ENCODE data around the gene AQP1.

The AQP1 gene
- long read RNA-seq, donor 1, transcript AQP1-201 (4 exons, 2,913 nt): major isoform, 63 of 63 reads
- long read RNA-seq, donor 1, partial matches to known transcripts: 0 of 63 reads
- long read RNA-seq, donor 1, other reads (novel, unspliced or antisense): 0 of 63 reads
- long read RNA-seq, donor 2, transcript AQP1-201 (4 exons, 2,913 nt): major isoform, 44 of 108 reads
- long read RNA-seq, donor 2, partial matches to known transcripts: 64 of 108 reads
- long read RNA-seq, donor 2, other reads (novel, unspliced or antisense): 0 of 108 reads
- long read RNA-seq, donor 3, transcript AQP1-201 (4 exons, 2,913 nt): major isoform, 40 of 41 reads
- long read RNA-seq, donor 3, partial matches to known transcripts: 0 of 41 reads
- long read RNA-seq, donor 3, other reads (novel, unspliced or antisense): 0 of 41 reads
- long read RNA-seq, donor 4, transcript AQP1-201 (4 exons, 2,913 nt): major isoform, 29 of 29 reads
- long read RNA-seq, donor 4, partial matches to known transcripts: 0 of 29 reads
- long read RNA-seq, donor 4, other reads (novel, unspliced or antisense): 0 of 29 reads
- long read RNA-seq, donor 5, transcript AQP1-201 (4 exons, 2,913 nt): major isoform, 49 of 49 reads
- long read RNA-seq, donor 5, partial matches to known transcripts: 0 of 49 reads
- long read RNA-seq, donor 5, other reads (novel, unspliced or antisense): 0 of 49 reads
- long read RNA-seq, donor 6, transcript AQP1-201 (4 exons, 2,913 nt): major isoform, 51 of 51 reads
- long read RNA-seq, donor 6, partial matches to known transcripts: 0 of 51 reads
- long read RNA-seq, donor 6, other reads (novel, unspliced or antisense): 0 of 51 reads
- long read RNA-seq, donor 7, transcript AQP1-201 (4 exons, 2,913 nt): major isoform, 50 of 50 reads
- long read RNA-seq, donor 7, partial matches to known transcripts: 0 of 50 reads
- long read RNA-seq, donor 7, other reads (novel, unspliced or antisense): 0 of 50 reads
- long read RNA-seq, donor 8, transcript AQP1-201 (4 exons, 2,913 nt): major isoform, 58 of 59 reads
- long read RNA-seq, donor 8, partial matches to known transcripts: 0 of 59 reads
- long read RNA-seq, donor 8, other reads (novel, unspliced or antisense): 0 of 59 reads

DNA sequence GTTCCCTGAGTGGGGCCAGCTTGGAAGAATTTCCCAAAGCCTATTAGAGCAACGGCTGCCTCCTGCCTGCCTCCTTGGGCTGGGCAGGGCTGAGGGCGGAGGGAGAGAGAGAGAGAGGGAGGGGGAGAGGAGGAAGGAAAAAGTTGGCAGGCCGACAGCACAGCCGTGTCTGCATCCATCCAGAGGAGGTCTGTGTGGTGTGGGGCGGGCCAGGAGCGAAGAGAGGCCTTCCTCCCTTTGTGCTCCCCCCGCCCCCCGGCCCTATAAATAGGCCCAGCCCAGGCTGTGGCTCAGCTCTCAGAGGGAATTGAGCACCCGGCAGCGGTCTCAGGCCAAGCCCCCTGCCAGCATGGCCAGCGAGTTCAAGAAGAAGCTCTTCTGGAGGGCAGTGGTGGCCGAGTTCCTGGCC lies at the start of gene AQP1:
Gene AQP1 (plus strand): TSS at position 293 of the 409 bp plus-strand sequence. CDS start 57 bp downstream, at position 350.
- DNase-seq: no peak

GRCh38 chr7:30862995-30863705 lies 48.5 kb upstream of the AQP1 start:
- DNase-seq: no peak

GRCh38 chr7:30863706-30864035 lies 48.0 kb upstream of the AQP1 start:
- no peak for DNase-seq

DNA sequence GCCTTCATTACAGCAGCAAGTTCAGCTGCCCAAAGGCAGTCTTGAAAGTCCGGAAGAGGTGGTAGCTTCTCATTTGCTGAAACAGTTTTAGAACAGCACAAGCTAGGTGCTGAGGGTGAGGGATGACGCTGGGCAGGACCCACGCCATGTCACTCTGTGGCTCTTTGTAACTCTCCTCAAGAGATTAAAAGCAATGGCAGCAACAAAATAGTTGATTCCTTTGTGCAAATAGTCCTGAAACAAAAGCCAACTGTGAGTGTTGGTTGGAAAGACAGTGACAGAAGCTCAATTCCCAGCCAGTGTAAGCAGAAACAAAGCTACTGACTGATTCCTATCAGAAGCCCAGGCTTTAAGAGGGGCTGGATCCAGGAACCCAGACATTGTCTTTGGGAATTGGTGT lies 47.6 kb upstream of the AQP1 start:
- no peak for DNase-seq

DNA sequence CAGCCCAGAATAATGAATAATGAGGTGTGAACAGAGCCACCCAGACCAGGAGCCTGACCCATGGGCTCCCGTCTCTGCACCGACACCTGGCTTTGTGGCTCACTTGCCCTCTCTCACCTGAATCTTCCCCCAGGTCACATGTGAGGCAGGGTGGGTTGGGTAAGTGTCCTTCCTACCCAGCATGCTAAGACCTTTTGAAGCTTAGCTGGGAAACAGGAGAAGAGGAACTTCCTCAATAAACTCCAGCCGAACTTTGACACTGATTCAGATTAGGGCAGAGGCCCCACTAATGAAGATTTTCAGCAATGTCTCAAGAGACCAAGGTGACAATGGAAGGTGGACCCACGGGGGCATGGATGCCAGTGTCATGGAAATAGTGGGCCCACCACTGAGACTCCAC lies 46.6 kb upstream of the AQP1 start:
- DNase-seq: no peak

DNA sequence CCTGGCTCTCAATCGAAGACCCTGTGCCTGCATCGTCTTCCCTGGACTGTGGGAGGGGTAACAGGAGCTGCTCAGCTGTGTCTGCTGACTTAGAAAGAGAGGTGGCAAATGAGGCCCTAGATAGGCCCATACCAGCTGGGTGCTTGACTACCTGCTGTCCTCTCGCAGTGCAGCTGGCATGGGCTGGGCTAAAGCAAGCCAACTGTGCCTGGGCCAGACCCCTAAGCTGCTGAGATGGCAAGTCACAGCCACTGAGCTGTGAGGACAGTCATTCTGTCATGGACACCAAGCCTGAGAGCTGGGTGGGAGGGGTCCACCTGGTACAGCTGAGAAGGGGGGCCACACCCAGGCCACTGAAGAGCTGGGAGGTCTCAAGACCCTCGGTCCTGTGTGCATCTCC lies 45.8 kb upstream of the AQP1 start:
- no peak for DNase-seq

DNA sequence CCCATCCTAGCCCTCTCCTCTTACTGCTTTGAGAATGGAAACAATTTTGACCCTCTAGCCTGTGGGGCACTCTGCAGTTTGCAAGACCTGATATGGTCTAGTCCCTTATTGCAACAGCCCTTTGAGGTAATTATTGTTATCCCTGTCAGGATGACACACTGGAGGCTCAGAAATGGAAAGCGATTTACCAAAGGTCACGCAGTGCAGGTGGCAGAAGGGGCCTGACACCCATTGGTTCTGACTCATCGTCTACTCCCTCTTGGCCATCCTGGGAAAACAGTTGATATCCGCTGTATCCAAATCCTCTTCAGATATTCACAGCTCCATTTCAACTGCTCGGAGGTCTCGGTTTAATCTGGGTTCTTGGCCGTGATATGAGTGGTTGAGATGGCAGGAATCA lies 44.7 kb upstream of the AQP1 start:
- DNase-seq: no peak

DNA sequence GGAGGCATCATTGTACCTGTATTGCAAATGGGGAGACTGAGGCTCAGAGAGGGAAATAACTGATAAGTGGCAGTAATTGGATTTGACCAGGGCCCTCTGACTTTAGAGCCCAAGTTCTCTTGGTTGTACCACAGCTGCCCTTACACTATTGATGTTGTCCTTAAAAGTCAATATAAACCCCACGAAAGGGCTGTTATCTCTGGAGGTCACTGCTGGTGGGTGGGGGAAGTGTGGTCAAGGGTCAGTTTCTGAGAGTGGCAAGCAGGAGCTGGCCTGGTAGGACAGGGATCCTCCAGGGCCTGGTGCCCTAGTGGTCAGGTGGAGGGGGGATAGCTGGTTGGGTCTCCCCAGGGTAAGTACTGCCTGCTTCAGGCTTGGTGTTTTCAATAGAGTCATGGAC lies 44.2 kb upstream of the AQP1 start:
- no peak for DNase-seq

DNA sequence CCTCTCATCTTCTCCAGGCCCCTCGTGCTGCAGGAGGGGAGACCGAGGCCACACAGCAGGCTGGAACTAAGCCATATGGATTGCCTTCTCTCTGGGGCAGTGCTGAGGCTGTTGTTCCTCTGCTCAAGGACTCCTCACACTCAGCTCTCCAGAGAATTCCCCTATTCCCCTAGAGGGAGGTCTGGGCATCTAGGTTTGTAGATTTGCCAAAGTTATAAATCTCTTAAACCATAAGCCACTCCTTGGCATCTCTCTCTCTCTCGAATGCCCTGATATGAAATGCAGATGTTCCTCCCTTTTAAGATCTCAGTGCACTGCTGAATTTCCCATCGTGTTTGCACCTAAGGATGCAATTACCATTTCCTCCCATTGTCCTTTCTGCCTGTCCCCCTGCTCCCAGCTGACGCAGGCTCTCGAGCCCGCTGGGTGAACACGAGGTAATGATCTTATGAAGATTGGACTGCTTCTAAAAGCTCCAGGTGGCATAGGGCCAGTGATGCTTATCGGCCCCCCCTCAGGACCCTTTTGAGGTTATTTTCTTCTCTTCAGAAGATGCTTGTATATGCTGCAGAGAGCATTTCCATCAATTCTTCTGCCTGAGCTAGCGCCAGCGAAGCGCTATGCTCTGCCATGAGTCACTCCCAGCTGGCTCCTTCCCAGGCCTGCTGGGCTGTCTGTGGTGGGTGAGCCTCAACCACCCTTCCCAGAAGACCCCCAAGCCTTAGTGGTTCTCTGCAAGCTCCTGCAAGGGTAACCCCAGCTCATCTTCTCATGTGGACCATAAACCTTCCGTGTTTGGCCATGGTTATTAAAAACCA lies 41.6 kb upstream of the AQP1 start:
- no peak for DNase-seq

- no peak for DNase-seq
Measured at GRCh38 chr7:30870821-30871518, 40.7 kb upstream of the AQP1 start.

DNA sequence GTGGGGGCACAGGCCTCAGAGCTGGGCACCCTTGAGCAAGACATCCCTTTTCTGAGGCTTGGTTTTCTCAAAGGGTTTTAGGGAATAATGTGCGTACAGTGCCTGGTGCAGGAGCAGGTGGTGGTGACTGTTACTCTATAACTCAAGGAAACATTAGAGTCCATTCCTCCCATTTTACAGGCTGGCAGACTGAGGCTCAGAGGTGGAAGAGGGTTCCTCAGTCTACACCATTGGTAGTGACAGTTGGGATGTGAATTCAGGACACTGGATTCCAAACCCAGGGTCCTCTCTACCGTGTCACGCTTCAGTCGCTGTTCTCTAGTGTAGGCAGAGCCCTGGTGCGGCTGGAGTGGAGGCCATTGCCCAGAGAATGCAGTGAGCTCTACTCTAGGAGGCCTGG lies 40.0 kb upstream of the AQP1 start:
- no peak for DNase-seq

- DNase-seq: no peak
Measured at GRCh38 chr7:30873207-30873606, 38.4 kb upstream of the AQP1 start.

DNA sequence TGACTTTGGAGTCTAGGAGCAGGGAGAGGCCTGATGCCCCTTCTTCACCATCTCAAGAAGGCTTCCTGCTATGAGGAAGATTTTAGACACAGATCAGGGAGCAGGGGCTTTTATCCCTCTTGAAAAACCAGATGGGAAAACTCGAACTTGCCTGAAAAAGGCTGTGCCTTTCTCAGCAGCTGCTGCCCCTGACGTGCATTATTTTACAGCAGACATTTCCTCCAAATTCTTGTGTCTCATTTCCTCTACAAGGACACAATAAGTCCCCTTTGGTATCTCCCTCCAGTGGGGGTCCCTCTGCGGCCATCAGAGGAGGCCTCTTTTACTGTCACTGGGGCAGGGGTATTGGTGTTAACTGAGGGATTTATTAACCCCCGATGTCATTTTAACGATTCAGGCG lies 38.0 kb upstream of the AQP1 start:
- DNase-seq: no peak

GRCh38 chr7:30874656-30875302 lies 36.9 kb upstream of the AQP1 start:
- DNase-seq: no peak

- no peak for DNase-seq
Measured at GRCh38 chr7:30877015-30877769, 34.5 kb upstream of the AQP1 start.

- DNase-seq: no peak
Measured at GRCh38 chr7:30877993-30878392, 33.7 kb upstream of the AQP1 start.

- no peak for DNase-seq
Measured at GRCh38 chr7:30879139-30880124, 32.2 kb upstream of the AQP1 start.

DNA sequence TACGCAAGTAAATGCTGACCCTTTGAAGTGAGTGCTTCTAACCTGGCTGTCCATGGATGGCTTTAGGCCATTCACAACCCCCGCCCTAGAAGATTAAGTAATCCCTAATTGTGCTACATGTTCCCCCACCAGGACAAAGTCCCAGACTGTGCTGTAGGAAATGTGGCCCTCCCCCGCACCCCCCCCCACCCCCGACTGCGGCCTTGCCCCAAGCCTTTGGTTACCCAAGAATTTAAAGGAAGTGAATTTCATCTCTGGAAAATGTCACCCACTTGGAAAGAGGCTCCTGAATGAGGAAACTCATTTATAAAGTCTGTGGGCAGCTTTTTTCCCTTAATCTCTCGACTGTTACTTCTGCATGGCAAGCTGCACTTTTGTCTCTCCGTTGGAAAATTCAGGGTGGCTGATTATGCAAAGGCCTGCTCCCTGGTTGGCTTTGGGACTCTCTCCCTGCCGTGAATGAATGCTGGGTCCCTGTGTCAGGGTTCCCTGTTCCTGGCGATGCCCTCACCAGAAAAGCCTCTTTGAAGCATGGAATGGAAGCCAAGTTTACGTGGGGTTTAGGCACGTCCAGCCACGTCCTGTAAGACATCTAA lies 31.4 kb upstream of the AQP1 start:
- DNase-seq: no peak

Measured in right kidney (tissue), 9 donors.